ENCODE results near the gene MAS1.
A peak's percentile ranks its signal among the peaks of the same experiment; 100 is the strongest.
"Not testable (repeated sequence)": the region's sequence is repeated elsewhere in the genome, so short reads cannot be mapped to it uniquely, and the experiment has no call there.

MAS1 gene

GRCh38 chr6:159916752-159917151, 26.0 kb downstream of the MAS1 start:
- no peak for TF ChIP-seq CTCF (conservative IDR thresholded peaks at IDR 0.05; ENCODE audit: control insufficient read depth, insufficient read depth, low read depth, low read length)
- no peak for DNase-seq (ENCODE audit: low read depth)
- H3K4me3 ChIP-seq (ENCODE audit: control insufficient read depth, low read depth, low read length) = no peak overlapping the region

- TF ChIP-seq CTCF (conservative IDR thresholded peaks at IDR 0.05; ENCODE audit: control insufficient read depth, insufficient read depth, low read depth, low read length) = no peak
- peak; percentile 69 for DNase-seq (ENCODE audit: low read depth)
- H3K4me3 ChIP-seq (ENCODE audit: control insufficient read depth, low read depth, low read length) = no peak overlapping the region
Measured at GRCh38 chr6:159919011-159919511, 28.3 kb downstream of the MAS1 start.

GRCh38 chr6:159919800-159920199, 29.0 kb downstream of the MAS1 start:
- no peak overlapping the region for H3K4me3 ChIP-seq (ENCODE audit: control insufficient read depth, low read depth, low read length)
- DNase-seq (ENCODE audit: low read depth) = no peak
- TF ChIP-seq CTCF (conservative IDR thresholded peaks at IDR 0.05; ENCODE audit: control insufficient read depth, insufficient read depth, low read depth, low read length) = no peak

- not testable (repeated sequence) for H3K4me3 ChIP-seq (ENCODE audit: control insufficient read depth, low read depth, low read length); DNase-seq (ENCODE audit: low read depth)
Measured at GRCh38 chr6:159924150-159924549, 33.4 kb downstream of the MAS1 start.

- no peak for TF ChIP-seq CTCF (conservative IDR thresholded peaks at IDR 0.05; ENCODE audit: control insufficient read depth, insufficient read depth, low read depth, low read length)
- no peak overlapping the region for H3K4me3 ChIP-seq (ENCODE audit: control insufficient read depth, low read depth, low read length)
- no peak for DNase-seq (ENCODE audit: low read depth)
Measured at GRCh38 chr6:159926542-159927203, 35.9 kb downstream of the MAS1 start.

- no peak for DNase-seq (ENCODE audit: low read depth)
Measured at GRCh38 chr6:159929819-159930218, 39.0 kb downstream of the MAS1 start.

GRCh38 chr6:159931112-159931511, 40.3 kb downstream of the MAS1 start:
- H3K4me3 ChIP-seq (ENCODE audit: control insufficient read depth, low read depth, low read length) = no peak overlapping the region
- no peak for DNase-seq (ENCODE audit: low read depth)
- no peak for TF ChIP-seq CTCF (conservative IDR thresholded peaks at IDR 0.05; ENCODE audit: control insufficient read depth, insufficient read depth, low read depth, low read length)

More at GRCh38 chr6:159929819-159930218, 39.0 kb downstream of the MAS1 start:
- H3K4me3 ChIP-seq (ENCODE audit: control insufficient read depth, low read depth, low read length) = no peak overlapping the region
- no peak for TF ChIP-seq CTCF (conservative IDR thresholded peaks at IDR 0.05; ENCODE audit: control insufficient read depth, insufficient read depth, low read depth, low read length)

Measured in fibroblast of mammary gland (primary cell).